ENCODE results near the gene GAST.
"Not testable (repeated sequence)": the region's sequence is repeated elsewhere in the genome, so short reads cannot be mapped to it uniquely, and the experiment has no call there.

GRCh38 chr17:41685753-41686152 lies 26.4 kb upstream of the GAST start:
- not testable (repeated sequence) for TF ChIP-seq CTCF (IDR thresholded peaks at IDR 0.05; ENCODE audit: low read length); EZH2 (IDR thresholded peaks at IDR 0.05; ENCODE audit: borderline replicate concordance, low read length)

Measured in OCI-LY1 (cell line).